ENCODE data around the gene RARRES2. TPM values are rescaled to one million over a fixed set of nuclear protein-coding genes. Genes with fewer than 3 reads are reported as not detected.
A peak's percentile ranks its signal among the peaks of the same experiment; 100 is the strongest.

Gene RARRES2
- total RNA-seq, 4 donors from 2014 or later, result 12.8 to 23.4 (median 16.5) TPM

DNA sequence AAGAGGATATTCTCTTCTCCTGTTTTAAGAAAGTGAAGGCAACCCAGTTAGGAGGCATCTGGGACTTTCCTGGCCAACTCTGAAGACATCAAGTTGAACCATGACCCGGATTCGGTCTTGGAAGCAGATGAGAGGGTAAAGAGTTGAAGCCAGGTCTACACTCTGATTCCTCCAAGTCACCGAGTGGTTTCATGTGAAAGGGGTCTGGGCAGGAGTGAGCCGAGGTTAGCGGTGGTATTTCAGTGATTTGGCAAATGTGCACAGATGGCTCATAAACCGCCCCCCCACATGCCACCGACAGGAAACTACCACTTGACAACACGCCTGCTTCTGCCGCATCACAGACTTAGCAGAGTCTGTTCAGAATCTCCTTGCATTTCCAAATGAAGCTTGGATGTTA is 15.8 kb upstream of the RARRES2 start:
- TF ChIP-seq EP300 (IDR thresholded peaks at IDR 0.05) (no peak), POLR2A (IDR thresholded peaks at IDR 0.05) (no peak), POLR2AphosphoS5 (IDR thresholded peaks at IDR 0.05) (no peak)
- TF ChIP-seq, protein P1, sequence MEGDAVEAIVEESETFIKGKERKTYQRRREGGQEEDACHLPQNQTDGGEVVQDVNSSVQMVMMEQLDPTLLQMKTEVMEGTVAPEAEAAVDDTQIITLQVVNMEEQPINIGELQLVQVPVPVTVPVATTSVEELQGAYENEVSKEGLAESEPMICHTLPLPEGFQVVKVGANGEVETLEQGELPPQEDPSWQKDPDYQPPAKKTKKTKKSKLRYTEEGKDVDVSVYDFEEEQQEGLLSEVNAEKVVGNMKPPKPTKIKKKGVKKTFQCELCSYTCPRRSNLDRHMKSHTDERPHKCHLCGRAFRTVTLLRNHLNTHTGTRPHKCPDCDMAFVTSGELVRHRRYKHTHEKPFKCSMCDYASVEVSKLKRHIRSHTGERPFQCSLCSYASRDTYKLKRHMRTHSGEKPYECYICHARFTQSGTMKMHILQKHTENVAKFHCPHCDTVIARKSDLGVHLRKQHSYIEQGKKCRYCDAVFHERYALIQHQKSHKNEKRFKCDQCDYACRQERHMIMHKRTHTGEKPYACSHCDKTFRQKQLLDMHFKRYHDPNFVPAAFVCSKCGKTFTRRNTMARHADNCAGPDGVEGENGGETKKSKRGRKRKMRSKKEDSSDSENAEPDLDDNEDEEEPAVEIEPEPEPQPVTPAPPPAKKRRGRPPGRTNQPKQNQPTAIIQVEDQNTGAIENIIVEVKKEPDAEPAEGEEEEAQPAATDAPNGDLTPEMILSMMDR (IDR thresholded peaks at IDR 0.05), result no peak
- no peak overlapping the region for H3K4me3 ChIP-seq
- H3K4me1 ChIP-seq, result peaks cover 7% of the 10 kb centered on the region
- H3K27ac ChIP-seq, result no peak overlapping the region
- H3K36me3 ChIP-seq, result no peaks in the 10 kb centered on the region
- 51% methylated on average over 9 of the region's 9 CpGs for WGBS
- DNase-seq (ENCODE audit: low spot score in 2 of 2), result no peak
- H3K9me3 ChIP-seq, result no peaks in the 10 kb centered on the region
- H3K27me3 ChIP-seq, result no peaks in the 10 kb centered on the region

DNA sequence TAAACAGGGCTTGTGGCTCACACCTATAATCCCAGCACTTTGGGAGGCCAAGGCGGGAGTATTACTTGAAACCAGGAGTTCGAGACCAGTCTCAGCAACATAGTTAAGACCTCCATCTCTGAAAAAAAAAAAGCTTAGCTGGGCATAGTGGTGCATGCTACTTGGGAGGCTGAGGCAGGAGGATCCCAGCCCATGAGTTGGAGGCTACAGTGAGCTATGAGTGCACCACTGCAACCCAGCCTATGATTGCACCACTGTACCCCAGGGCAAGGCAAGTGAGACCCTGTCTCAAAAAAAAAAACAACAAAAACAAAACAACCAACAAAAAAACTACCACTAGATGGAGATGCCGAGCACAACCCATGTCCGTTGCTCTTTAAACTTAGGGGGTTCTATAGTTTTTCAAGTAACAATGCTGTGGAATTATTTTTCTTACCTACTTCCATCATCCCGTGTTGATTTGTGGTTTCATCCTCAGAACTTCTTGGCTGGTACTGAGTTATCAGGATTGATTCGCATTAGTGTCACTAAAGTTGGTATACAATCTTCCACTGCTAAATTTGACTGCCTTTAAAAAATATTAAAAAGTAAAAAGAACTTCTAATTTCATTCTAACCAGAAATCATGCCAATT is 15.0 kb upstream of the RARRES2 start:
- no peak for DNase-seq (ENCODE audit: low spot score in 2 of 2)
- no peaks in the 10 kb centered on the region for H3K27me3 ChIP-seq
- no peaks in the 10 kb centered on the region for H3K36me3 ChIP-seq
- WGBS, result 39% methylated on average over 6 of the region's 6 CpGs
- no peak for TF ChIP-seq POLR2AphosphoS5 (IDR thresholded peaks at IDR 0.05)
- TF ChIP-seq, protein P1 (IDR thresholded peaks at IDR 0.05), result peak; percentile 34 to 38
- H3K9me3 ChIP-seq, result no peaks in the 10 kb centered on the region
- H3K27ac ChIP-seq, result no peak overlapping the region
- peaks cover 11% of the 10 kb centered on the region for H3K4me1 ChIP-seq
- no peak overlapping the region for H3K4me3 ChIP-seq

DNA sequence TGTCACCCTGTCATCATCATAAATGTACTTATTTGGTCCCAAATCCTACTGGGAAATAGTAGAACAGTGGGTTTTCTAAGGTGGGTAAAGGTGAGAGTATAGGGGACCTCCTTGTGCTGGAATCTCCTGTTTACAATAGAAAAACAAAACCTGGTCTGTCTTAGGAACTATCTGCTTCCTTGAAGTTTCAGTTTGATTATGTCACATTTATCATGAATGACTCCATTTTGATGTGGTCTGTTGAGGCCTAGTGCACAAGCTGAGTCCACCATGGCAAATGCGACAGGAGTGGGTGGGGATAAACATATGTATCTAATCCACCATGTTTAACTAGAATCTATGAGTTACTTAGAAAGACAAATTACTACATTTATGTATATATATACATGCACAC is 14.2 kb upstream of the RARRES2 start:
- no peak for TF ChIP-seq POLR2A (IDR thresholded peaks at IDR 0.05)
- no peak for TF ChIP-seq EP300 (IDR thresholded peaks at IDR 0.05)
- TF ChIP-seq POLR2AphosphoS5 (IDR thresholded peaks at IDR 0.05), result no peak
- TF ChIP-seq, protein P1 (IDR thresholded peaks at IDR 0.05), result no peak
- Histone ChIP-seq H3K36me3 (no peaks in the 10 kb centered on the region), H3K4me1 (peaks cover 13% of the 10 kb centered on the region), H3K9me3 (no peaks in the 10 kb centered on the region), H3K27ac (no peak overlapping the region), H3K4me3 (no peak overlapping the region), H3K27me3 (no peaks in the 10 kb centered on the region)
- WGBS, result 84% methylated on average over 1 of the region's 1 CpG
- DNase-seq (ENCODE audit: low spot score in 2 of 2), result no peak

- H3K9me3 ChIP-seq, result no peaks in the 10 kb centered on the region
- H3K4me3 ChIP-seq, result no peak overlapping the region
- H3K36me3 ChIP-seq, result no peaks in the 10 kb centered on the region
- WGBS, result 52% methylated on average over 8 of the region's 8 CpGs
- no peak for DNase-seq (ENCODE audit: low spot score in 2 of 2)
- peaks cover 5% of the 10 kb centered on the region for H3K4me1 ChIP-seq
- TF ChIP-seq EP300 (IDR thresholded peaks at IDR 0.05), result no peak
- TF ChIP-seq, protein P1 (IDR thresholded peaks at IDR 0.05), result no peak
- no peak for TF ChIP-seq POLR2A (IDR thresholded peaks at IDR 0.05)
- TF ChIP-seq POLR2AphosphoS5 (IDR thresholded peaks at IDR 0.05), result no peak
- no peak overlapping the region for H3K27ac ChIP-seq
- no peaks in the 10 kb centered on the region for H3K27me3 ChIP-seq
Observed at GRCh38 chr7:150351587-150352194, 10.3 kb upstream of the RARRES2 start.

- H3K4me1 ChIP-seq, result peaks cover 5% of the 10 kb centered on the region
- 86% methylated on average over 5 of the region's 5 CpGs for WGBS
- H3K9me3 ChIP-seq, result no peaks in the 10 kb centered on the region
- H3K27me3 ChIP-seq, result peaks cover 6% of the 10 kb centered on the region
- H3K27ac ChIP-seq, result no peak overlapping the region
- H3K36me3 ChIP-seq, result no peaks in the 10 kb centered on the region
- TF ChIP-seq, protein P1 (IDR thresholded peaks at IDR 0.05), result no peak
- TF ChIP-seq POLR2AphosphoS5 (IDR thresholded peaks at IDR 0.05) (no peak), EP300 (IDR thresholded peaks at IDR 0.05) (no peak)
- DNase-seq (ENCODE audit: low spot score in 2 of 2), result no peak
- no peak overlapping the region for H3K4me3 ChIP-seq
Observed at GRCh38 chr7:150346922-150347321, 5.5 kb upstream of the RARRES2 start.

All from suprapubic skin (tissue), 4 donors.